Activated CD4-positive, alpha-beta T cell treated with anti-CD3 and anti-CD28 coated beads, Interleukin-2, amount 10 ng/mL, durations not matched to agents 24 days and 14 days (primary cell): Measurements from ENCODE around the gene ARHGAP20. TPM values are rescaled to one million over a fixed set of nuclear protein-coding genes. Genes with fewer than 3 reads are reported as not detected.

ENCODE experiments used
- DNase-seq: peaks from one replicate; pipeline ENCODE4 v3.0.0; 2022
- H3K27ac Mint-ChIP-seq: one replicate; pipeline ENCODE4 v1.8.0; 2022; ENCODE audit warnings: mild to moderate bottlenecking, mixed read lengths
- H3K27me3 Mint-ChIP-seq: one replicate; pipeline ENCODE4 v1.8.0; 2022; ENCODE audit warnings: mixed read lengths
- H3K36me3 Mint-ChIP-seq: one replicate; pipeline ENCODE4 v1.8.0; 2022; ENCODE audit warnings: low read depth, mild to moderate bottlenecking, mixed read lengths
- H3K4me1 Mint-ChIP-seq: one replicate; pipeline ENCODE4 v1.8.0; 2021; ENCODE audit warnings: mixed read lengths
- H3K4me3 Mint-ChIP-seq: one replicate; pipeline ENCODE4 v1.8.0; 2022; ENCODE audit warnings: mild to moderate bottlenecking, moderate library complexity, mixed read lengths
- H3K9me3 Mint-ChIP-seq: one replicate; pipeline ENCODE4 v1.8.0; 2021; ENCODE audit warnings: mixed read lengths
- intact Hi-C: fragments of 100-400 bp; cut with micrococcal nuclease; formaldehyde crosslinking; loops from one replicate; pipeline ENCODE4 v1.15.1; 2023
- total RNA-seq: library from RNA; stranded (reverse); gene quantifications from 2 replicates; pipeline ENCODE4 v1.2.3, GENCODE V29; 2022

Gene ARHGAP20
- total RNA-seq, 1 donor from 2014 or later = not detected

- peaks cover 13% of the 10 kb centered on the region for H3K27me3 Mint-ChIP-seq
- H3K4me1 Mint-ChIP-seq = no peaks in the 10 kb centered on the region
- intact Hi-C loops = no loop called here
- H3K36me3 Mint-ChIP-seq = no peaks in the 10 kb centered on the region
- H3K4me3 Mint-ChIP-seq = no peak overlapping the region
- H3K27ac Mint-ChIP-seq = no peak overlapping the region
- DNase-seq = no peak
- no peaks in the 10 kb centered on the region for H3K9me3 Mint-ChIP-seq
These were observed 141.0 kb downstream of the ARHGAP20 start for GRCh38 chr11:110571081-110571720.

- no peaks in the 10 kb centered on the region for H3K9me3 Mint-ChIP-seq
- DNase-seq = no peak
- no peaks in the 10 kb centered on the region for H3K36me3 Mint-ChIP-seq
- H3K27me3 Mint-ChIP-seq = peaks cover 5% of the 10 kb centered on the region
- H3K27ac Mint-ChIP-seq = no peak overlapping the region
- H3K4me3 Mint-ChIP-seq = no peak overlapping the region
- no peaks in the 10 kb centered on the region for H3K4me1 Mint-ChIP-seq
- intact Hi-C loops = no loop called here
These were observed 145.7 kb downstream of the ARHGAP20 start for GRCh38 chr11:110566577-110566976.

GRCh38 chr11:110565357-110566336 is 146.6 kb downstream of the ARHGAP20 start:
- Mint-ChIP-seq H3K27ac (no peak overlapping the region), H3K27me3 (peaks cover 6% of the 10 kb centered on the region), H3K9me3 (no peaks in the 10 kb centered on the region), H3K4me1 (no peaks in the 10 kb centered on the region), H3K36me3 (no peaks in the 10 kb centered on the region), H3K4me3 (no peak overlapping the region)
- no peak for DNase-seq
- intact Hi-C loops = no loop called here

GRCh38 chr11:110564676-110565356 is 147.4 kb downstream of the ARHGAP20 start:
- Mint-ChIP-seq H3K4me1 (no peaks in the 10 kb centered on the region), H3K4me3 (no peak overlapping the region), H3K27me3 (peaks cover 6% of the 10 kb centered on the region), H3K9me3 (no peaks in the 10 kb centered on the region), H3K27ac (no peak overlapping the region), H3K36me3 (no peaks in the 10 kb centered on the region)
- intact Hi-C loops = no loop called here
- no peak for DNase-seq

- H3K27me3 Mint-ChIP-seq = peaks cover 4% of the 10 kb centered on the region
- peak; percentile 4 for DNase-seq
- H3K4me1 Mint-ChIP-seq = no peaks in the 10 kb centered on the region
- intact Hi-C loops = no loop called here
- no peak overlapping the region for H3K27ac Mint-ChIP-seq
- H3K9me3 Mint-ChIP-seq = no peaks in the 10 kb centered on the region
- no peak overlapping the region for H3K4me3 Mint-ChIP-seq
- no peaks in the 10 kb centered on the region for H3K36me3 Mint-ChIP-seq
These were observed 167.5 kb downstream of the ARHGAP20 start for GRCh38 chr11:110544779-110545178.

- DNase-seq = no peak
- Mint-ChIP-seq H3K4me3 (no peak overlapping the region), H3K9me3 (no peaks in the 10 kb centered on the region), H3K27me3 (peaks cover 3% of the 10 kb centered on the region), H3K27ac (no peak overlapping the region), H3K36me3 (no peaks in the 10 kb centered on the region), H3K4me1 (peaks cover 2% of the 10 kb centered on the region)
- intact Hi-C loops = no loop called here
These were observed 174.1 kb downstream of the ARHGAP20 start for GRCh38 chr11:110538154-110538553.

- no peak overlapping the region for H3K27ac Mint-ChIP-seq
- peaks cover 19% of the 10 kb centered on the region for H3K9me3 Mint-ChIP-seq
- peaks cover 4% of the 10 kb centered on the region for H3K36me3 Mint-ChIP-seq
- H3K4me1 Mint-ChIP-seq = peaks cover 10% of the 10 kb centered on the region
- no peak for DNase-seq
- intact Hi-C loops = no loop called here
- H3K4me3 Mint-ChIP-seq = no peak overlapping the region
- H3K27me3 Mint-ChIP-seq = peaks cover 4% of the 10 kb centered on the region
These were observed 181.1 kb downstream of the ARHGAP20 start for GRCh38 chr11:110530900-110531741.

- no peak for DNase-seq
- no peak overlapping the region for H3K27ac Mint-ChIP-seq
- H3K36me3 Mint-ChIP-seq = peaks cover 4% of the 10 kb centered on the region
- H3K4me1 Mint-ChIP-seq = peaks cover 9% of the 10 kb centered on the region
- H3K27me3 Mint-ChIP-seq = peaks cover 2% of the 10 kb centered on the region
- peaks cover 28% of the 10 kb centered on the region for H3K9me3 Mint-ChIP-seq
- intact Hi-C loops = no loop called here
- no peak overlapping the region for H3K4me3 Mint-ChIP-seq
These were observed 183.2 kb downstream of the ARHGAP20 start for GRCh38 chr11:110529043-110529442.

- Mint-ChIP-seq H3K9me3 (peaks cover 33% of the 10 kb centered on the region), H3K27ac (no peak overlapping the region), H3K27me3 (peaks cover 2% of the 10 kb centered on the region), H3K36me3 (peaks cover 4% of the 10 kb centered on the region), H3K4me3 (no peak overlapping the region), H3K4me1 (peaks cover 12% of the 10 kb centered on the region)
- intact Hi-C loops = no loop called here
- DNase-seq = no peak
These were observed 185.1 kb downstream of the ARHGAP20 start for GRCh38 chr11:110527146-110527545.
